Astrocyte (in vitro differentiated cells and primary cell): ENCODE data around the gene ESF1.

Experiments used
- CTCF ChIP-seq: IDR thresholded peaks from 2 replicates; pipeline ENCODE4 v1.5.1; 2011; ENCODE audit warnings: low read depth, mild to moderate bottlenecking, inconsistent platforms, low read length, moderate library complexity; ENCODE audit not compliant: insufficient read depth
- EZH2 ChIP-seq: IDR thresholded peaks from 2 replicates; pipeline ENCODE4 v1.6.1; 2012; ENCODE audit warnings: mild to moderate bottlenecking, low read length, inconsistent platforms; ENCODE audit not compliant: insufficient read depth

GRCh38 chr20:13758884-13759283 is 25.8 kb downstream of the ESF1 start:
- TF ChIP-seq CTCF (no peak), EZH2 (no peak)
